NCI-H82 (cell line): Measurements from ENCODE around the gene PRKCA.
"Not testable (repeated sequence)": the region's sequence is repeated elsewhere in the genome, so short reads cannot be mapped to it uniquely, and the experiment has no call there.

Experiments used
- DNase-seq: peaks from one replicate; lab custom pipeline; 2025; lab: John Stamatoyannopoulos, UW

Gene PRKCA

DNA sequence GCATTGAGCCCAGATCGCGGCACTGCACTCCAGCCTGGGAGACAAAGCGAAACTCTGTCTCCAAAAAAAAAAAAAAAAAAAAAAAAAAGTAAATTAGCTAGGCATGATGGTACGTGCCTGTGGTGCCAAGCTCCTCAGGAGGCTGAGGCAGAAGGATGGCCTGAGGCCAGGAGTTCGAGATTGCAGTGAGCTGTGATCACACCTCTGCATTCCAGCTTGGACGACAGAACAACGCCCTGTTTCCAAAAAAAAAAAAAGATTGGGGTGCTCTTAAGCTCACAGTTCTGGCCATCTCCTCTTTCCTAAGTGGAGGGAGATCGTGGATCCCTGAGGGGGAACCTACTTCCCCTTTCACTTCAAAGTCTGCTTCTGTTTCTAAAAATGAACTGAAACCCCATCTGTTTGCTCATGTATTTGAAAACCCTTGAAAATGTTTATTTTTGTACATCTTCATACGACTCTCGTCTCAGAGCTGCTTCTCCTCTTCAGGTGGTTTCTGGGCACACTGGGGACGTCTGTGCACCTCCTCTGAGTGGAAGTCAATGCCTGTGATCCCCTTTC is 138.8 kb downstream of the PRKCA start:
- DNase-seq, result no peak

DNA sequence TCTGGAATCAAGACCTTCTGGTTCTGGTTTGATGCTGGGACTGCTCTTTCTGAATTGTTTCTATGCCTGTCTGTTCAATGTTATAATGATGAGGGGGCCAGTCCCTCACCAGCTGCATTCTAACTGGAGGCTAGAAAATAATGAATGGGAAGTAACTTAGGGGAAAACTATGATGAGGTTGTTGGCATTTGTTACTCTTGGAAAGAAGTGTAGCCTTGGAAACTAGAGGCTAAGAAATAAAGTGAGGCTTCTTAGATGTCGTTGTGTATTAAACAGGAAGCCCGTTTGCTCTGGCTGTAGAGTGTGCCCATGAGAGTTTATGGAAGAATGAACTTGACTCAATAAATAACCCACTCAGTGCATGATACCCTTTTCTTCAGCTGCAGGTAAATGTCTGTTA is 140.8 kb downstream of the PRKCA start:
- DNase-seq, result no peak

DNA sequence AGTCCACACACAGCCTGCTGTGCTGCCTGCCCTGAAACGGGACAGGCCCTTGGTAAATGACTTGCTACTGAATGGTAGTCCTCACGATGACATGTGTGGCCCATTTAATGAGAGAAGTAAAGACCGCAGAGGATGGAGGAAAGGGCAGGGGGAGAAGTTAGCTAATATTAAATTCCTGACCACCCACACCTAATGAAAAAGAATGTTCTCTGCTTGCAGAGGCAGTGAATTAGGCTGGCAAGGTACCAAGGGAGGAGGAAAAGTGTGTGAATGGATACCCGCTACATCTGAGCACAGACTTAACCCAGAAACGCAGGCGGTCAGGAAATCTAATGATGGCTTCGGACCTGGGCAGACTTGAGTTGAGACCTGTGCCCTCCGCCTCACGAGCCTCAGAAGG is 141.2 kb downstream of the PRKCA start:
- DNase-seq, result no peak

DNA sequence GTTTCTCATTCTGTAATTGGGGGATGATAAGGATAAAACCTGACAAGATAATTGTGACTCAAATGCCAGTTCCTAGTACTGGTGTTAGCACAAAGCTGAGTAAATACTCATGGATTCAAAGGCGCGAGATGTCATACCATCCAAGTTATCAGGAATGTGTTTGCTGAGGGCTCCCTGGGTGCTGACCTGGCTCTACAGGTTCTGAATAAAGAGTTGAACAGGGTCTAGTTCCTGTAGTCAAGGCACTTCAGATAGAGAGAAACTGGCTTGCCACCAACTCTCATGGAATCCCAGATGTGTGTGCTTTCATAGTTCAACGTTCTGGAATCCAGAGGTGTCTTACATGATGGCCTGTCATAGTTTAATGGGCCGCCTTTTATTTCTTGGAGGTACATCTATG is 141.6 kb downstream of the PRKCA start:
- DNase-seq, result no peak

DNA sequence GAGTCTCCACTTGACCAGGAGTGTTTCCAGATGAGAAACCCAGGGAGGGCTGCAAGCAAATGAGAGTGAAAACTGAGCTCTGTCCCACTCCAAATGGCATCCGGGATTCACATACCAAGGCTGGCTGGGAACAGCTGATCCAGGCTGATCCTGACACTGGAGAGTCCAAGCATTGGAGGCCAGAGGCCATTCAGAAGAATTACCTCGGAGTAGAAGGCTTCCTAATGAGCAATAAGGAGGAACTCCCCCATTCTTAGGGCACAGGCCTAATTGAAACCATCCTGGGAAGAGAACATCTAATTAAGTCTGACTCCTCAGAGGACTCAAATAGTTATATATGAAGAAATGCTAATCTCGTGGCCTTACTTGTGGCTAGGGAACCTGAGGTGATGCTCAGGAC is 142.8 kb downstream of the PRKCA start:
- DNase-seq, result no peak

DNA sequence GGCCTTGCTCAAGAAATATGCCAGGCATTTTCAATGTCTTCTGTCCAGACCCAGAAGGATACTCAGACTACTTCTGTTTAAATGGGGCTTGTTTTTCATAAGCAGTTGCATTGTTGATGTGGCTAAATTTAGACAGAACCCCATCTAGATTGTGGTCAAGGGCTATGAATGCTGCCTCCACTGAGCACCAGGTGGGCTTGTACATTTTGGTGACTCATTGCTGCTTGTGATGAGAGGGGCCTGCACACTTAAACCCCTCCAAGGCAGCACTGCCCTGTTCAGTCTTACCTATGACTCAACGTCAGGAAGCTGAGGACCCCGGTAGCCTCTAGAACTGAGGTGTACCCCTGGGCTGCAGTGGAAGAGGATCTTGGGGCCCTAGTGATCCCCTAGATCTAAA is 144.0 kb downstream of the PRKCA start:
- DNase-seq, result no peak

DNA sequence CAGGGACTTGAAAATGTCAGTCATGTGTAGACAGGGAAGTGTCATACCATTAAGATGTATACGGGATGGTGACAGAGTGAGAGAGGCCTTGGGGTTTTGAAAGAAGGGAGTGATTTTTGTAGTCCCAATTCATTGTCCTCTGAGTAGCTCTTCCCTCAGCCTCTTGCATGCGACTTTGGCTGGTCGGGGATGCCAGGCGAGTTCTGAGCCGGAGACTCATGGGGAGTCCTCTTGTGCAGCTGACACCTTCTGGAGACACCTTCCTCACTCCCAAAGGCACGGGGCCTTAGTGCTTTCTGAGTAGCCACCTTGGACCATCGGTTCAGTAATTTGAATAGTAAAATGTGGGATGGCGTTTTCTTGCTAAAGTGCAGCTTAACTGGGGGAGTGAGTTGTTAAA is 144.7 kb downstream of the PRKCA start:
- DNase-seq, result no peak

DNA sequence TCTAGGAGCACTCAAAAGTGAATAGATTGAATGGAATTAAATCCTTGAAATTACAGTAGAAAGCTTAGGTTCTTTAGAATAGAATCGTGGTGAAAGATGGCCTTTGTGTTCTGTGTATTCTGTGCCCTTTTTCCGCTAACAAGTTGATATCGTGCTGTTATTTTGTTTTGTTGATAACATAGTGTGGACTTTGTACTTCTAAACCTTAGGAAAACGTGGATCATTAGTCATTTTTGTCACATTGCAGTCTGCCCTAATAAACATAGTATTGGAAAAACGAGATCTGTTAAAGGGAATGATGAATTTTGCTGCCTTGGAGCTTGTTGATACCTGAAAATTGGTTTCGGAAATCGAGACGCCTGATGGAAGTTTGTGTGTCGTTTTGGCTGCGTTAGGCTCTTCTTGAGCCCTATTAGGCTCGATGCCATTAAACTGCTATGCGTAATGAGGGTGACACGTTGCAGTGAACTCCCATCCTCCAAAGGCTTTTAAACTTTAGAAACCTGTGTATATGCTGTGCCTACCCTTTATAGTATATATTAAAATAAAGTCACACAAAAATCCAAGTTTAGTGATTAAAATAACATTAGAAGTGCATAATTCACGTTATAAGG is 145.7 kb downstream of the PRKCA start:
- no peak for DNase-seq

DNA sequence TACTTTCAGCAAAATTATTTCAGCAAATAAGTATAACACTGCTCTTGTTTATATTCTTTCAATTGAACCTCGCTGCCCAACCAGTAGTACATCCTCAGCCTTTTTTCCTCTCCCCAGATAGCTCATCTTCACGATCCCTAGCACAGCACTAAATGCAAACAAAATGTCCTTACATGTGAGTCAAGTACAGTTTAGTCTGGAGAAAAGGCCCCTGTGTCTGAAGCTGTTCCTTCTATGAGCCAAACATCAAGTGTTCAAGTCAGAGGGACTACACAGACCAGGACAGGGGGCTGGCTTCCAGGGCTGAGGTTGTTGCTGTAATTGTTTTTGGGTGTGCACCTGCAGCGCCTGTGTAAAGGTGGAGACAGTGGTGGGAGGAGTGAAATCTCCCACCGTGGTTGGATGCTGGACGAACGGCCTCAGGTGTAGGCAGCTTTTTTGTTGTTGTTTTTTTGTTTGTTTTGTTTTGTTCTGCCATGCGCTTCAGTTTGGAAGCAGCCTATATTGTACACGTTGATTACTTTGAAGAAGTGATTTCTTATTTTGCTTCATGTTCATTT is 147.1 kb downstream of the PRKCA start:
- DNase-seq, result no peak

DNA sequence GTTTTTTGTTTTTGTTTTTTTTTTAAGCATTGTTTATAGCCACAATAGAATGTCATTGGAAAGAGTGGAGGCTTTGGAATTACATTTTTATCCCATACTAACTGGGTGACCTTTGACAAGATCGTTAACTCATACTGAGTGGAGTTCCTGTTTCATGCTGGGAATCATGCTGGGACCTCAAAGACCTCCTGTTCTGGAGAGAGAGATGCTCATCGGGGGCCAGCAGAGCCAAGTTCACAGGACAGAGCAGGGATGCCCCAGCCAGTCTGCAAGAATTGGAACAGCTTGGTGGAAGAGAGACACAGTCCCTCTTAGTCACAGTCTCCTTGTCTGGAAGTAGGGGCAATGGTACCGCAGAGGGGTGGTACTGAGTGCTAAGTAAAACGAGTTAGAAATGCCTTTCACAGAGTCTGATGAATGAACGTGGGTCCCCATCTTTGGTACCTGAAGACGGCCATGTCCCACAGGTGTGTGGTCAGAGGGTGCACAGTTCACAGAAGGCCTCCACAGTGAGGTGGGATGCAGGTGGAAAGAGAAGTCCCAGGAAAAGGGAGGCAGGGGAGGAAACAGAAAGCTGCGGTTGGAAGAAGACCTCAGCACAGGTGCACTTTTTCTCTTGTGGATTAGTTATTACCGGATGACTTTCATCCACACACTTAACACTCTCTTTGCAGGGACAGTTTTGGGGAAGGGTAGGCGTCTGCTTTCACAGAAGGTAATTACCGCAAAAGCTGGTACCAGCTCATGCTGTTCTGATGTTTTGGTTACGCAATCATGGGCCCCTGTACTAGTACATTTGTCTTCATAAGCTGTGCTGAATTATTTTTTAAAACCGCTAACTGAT is 147.8 kb downstream of the PRKCA start:
- no peak for DNase-seq

DNA sequence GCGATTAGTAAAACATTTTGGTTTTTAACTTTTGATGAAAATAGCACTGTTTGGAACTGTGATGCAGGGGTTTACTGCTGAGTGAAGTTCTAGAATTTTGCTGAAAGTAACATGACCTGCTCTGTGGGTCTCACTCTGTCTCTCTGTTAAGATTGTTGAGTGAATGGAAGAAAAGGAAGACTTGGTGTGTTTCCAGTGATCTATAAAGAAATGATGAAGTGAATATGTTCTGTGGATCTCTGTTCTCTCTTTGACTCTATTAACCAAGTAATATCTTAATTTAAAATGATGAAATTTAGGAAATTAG is 148.4 kb downstream of the PRKCA start:
- no peak for DNase-seq

DNA sequence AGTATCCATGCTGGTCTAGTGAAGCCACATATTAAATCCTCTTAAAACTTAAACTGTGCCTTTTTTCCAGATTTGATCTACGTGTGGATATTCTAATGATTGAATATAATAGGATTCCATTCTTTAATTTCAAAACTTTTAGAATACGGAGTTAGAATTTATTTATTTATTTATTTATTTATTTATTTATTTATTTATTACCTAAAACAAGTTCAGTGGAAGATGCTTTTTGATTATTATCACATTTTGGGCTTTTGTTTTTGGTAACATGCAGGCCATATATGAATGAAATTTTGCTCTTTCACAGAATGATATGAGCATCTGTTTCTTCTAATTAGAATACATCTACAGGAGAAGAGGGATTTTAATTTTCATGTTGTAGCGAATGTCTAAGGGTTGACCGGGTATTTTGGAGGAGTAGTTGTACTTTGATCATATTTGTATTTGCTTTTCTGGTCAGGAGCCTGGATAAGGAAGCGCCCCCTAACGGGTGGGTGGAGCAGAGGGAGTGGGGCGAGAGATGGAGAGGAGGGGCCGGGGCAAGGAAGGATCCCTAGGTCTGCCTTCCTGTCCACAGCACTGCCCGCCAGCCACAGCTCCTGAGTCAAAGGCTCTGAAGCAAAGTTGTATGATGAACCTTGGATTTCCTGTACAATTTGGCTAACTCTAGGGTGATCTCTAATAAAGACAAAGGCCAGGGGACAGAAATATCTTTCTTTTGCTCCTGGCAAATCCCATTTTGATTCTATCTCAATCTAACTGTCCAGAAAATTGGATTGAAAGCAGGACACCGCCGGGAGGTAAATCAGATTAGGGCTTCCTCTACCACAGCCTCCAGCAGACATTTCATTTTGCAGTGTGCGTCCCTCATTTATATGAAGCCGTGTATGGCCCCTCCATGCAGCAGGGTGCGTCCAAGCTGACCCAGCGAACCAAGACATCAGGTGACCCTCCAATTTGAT is 149.1 kb downstream of the PRKCA start:
- DNase-seq, result peak; percentile 82

DNA sequence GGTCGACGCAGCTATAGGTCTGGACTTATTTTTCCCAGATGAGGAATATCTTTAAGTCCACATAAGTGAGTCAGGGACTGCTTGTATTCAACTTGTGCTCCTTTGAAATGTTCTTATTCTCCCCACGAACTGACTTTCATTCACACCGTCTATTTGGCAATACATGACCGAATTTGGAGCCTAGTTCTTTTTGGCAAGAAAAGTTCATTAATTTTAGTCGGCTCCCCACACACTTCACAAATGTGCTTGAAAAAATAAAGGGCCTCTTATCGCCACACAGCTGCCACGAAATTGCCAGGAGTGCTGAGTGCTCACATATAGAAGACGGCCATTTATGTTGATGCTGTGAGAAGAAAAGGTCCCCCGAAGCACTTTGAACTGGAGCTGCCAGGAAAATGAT is 152.6 kb downstream of the PRKCA start:
- no peak for DNase-seq

DNA sequence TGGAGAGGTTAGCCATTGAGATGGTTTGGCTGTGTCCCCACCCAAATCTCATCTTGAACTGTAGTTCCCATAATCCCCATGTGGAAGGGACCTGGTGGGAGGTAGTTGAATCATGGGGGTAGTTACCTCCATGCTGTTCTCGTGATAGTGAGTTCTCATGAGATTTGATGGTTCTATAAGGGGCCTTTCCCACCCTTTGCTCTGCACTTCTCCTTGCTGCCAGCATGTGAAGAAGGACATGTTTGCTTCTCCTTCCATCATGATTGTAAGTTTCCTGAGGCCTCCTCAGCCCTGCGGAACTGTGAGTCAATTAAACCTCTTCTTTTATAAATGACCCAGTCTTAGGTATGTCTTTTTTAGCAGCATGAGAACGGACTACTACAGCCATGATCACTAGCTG is 155.1 kb downstream of the PRKCA start:
- DNase-seq, result not testable (repeated sequence)

DNA sequence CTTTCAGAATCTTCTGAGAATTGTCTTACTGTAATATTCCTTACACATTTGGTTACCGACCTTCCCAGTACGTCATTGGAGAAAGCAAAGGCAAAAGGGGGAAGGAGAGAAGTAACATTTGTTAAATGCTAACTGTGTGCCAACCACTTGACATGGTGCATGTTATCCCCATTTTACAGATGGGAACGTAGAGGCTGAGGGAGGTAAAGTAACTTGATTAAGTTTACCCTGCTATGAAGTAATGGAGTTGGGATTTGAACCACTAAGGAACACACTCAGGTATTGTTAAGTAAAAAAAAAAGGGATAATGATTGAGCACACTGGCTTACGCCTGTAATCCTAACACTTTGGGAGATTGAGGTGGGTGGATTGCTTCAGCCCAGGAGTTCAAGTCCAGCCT is 156.4 kb downstream of the PRKCA start:
- DNase-seq, result no peak

DNA sequence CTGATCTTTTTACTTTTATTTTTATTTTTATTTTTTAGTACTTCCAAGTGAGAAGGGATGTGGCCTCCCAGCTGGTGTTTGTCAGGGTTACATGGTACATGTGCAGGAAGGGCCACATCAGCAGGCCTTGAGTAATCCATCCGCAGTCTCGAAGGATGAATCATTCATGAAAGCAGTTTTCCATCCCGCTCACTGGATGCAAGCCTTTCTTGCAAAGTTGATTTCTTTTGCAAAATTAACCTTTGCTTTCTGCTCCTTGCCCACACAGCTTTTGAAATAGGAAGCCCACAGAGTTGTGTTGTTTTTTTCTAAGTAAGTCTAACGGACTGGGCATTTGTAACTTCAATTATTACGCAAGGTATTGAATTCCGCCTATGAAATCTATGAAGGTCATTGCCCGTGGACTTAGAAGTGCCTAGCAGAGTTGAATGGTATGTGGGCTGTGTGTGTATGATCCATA is 157.4 kb downstream of the PRKCA start:
- DNase-seq, result no peak

DNA sequence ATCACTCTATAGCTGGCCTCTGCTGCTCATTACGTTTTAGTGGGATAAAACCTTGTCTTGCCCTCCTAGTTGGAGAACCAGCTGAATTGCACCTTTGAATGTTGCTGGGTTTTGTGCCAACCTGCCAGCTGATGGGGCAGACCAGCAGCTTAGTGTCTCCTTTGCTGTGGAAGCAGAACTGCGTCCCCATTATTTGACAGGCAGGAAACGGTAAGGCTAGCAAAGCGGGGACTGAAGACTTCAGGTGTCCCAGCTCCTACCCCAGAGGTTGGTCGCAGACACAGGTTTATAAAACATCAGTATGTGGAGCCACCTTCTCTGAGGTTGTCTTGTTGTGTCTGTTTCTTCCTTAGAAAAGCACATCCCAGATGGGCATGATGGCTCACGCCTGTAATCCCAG is 158.1 kb downstream of the PRKCA start:
- no peak for DNase-seq

DNA sequence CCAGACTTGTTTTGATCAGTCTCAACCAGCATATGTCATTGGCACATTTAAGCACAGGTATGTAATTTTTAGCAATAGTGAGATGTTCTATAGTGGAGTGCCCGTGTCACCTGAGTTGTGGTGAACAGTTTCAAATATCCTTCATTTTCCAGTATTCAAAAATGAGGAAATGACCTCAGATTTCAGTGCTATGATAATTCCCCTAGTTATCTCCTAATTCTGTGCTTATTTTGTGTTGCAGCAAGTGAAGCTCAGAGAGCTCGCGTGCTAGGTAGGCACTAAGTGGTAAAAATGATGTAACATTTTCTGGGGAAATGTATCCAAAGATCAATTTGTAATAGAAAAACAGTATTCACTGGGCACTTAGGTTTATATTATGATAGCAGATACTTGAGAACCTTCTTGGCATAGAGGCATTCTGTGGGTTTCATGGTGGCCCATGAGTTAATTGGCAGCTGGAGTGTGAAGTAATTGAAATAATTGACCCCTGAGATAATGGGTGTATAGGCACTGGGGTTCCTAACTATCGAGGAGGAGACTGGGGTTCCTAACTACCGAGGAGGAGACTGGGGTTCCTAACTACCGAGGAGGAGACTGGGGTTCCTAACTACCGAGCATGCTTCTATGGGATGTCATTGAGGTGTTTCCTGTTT is 159.1 kb downstream of the PRKCA start:
- no peak for DNase-seq

DNA sequence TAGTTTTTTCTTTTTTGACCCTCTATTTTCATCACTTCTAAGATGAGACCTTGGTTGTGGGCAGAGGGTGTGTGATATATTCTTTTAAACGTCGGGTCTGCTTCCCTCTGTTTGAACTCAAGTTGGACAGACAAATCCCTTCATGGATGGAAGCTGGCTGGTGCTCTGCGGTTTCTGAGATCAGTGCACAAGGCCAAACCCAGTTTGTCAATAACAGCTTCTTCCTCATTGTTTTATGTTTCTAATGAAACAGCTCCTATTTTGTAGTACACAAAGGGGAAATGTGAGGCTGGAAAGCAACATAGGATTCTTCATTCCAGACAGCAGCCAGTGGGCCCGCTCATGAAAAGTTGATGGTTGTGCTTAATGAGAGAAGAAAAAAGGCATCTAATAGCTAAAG is 159.6 kb downstream of the PRKCA start:
- no peak for DNase-seq

DNA sequence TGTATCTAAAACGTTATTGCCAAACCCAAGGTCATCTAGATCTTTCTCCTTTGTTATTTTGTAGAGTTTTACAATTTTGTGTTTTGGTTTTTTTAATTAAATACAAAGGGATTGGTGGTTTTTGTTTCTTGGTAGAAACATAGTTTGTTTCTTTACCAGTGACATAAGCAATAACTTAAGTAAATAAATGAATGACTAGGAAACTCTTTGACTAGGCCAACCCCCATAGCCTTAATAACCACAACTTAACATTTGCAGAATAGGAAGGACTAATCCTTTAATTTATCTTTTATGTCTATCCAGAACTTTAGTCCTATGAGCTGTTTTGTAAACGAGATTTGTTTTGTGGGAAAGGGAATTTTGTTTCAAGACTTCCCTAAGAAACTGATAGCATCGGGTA is 162.5 kb downstream of the PRKCA start:
- DNase-seq, result no peak

DNA sequence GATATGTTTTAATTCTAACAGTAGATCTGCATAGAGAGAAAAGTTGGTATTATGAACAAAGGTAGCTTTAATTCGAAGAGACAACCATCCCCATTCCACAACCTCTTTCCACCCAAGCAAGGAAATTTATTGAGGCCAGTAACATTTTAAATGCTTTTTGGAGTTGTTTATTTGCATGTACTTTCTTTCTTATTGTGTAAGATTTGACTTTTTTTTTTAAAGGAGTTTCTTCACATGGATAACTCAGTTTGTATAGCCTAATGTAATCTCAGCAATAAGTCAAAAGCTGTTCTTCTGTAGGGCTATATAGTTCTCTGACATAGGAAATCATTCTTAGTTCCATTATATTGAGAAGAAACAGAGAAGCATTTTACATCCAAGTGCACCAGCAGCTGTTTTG is 163.3 kb downstream of the PRKCA start:
- DNase-seq, result no peak
